ENCODE data around the gene C10orf95. TPM values are rescaled to one million over a fixed set of nuclear protein-coding genes. Genes with fewer than 3 reads are reported as not detected.

The C10orf95 gene
- total and polyA plus RNA-seq, 9 donors: 0.11 to 22.3 (median 0.56) TPM; not detected in 3

GRCh38 chr10:102420181-102420713 lies 31.1 kb downstream of the C10orf95 start:
- 1 to 2% (median 1%) methylated on average over 21 of the region's 21 CpGs for WGBS, 3 donors
- peak overlapping the region; percentile 98 for H3K4me3 ChIP-seq
- no peaks in the 10 kb centered on the region for H3K27me3 ChIP-seq
- peak overlapping the region in 1 of 2 donors; percentile 89 for H3K27ac ChIP-seq
- intact Hi-C loops (cut with DNase I): no loop called here
- H3K4me1 ChIP-seq (ENCODE audit: insufficient read depth): peaks cover 21% of the 10 kb centered on the region
- DNase-seq: peak in 2 of 5 donors; percentile 9 to 46
- no peaks in the 10 kb centered on the region for H3K36me3 ChIP-seq
- TF ChIP-seq POLR2A (IDR thresholded peaks at IDR 0.05) (no peak), CTCF (IDR thresholded peaks at IDR 0.05) (no peak), EP300 (IDR thresholded peaks at IDR 0.05) (no peak)
- H3K9me3 ChIP-seq: no peaks in the 10 kb centered on the region

GRCh38 chr10:102419269-102420180 lies 31.8 kb downstream of the C10orf95 start:
- Histone ChIP-seq H3K4me1 (ENCODE audit: insufficient read depth) (peaks cover 21% of the 10 kb centered on the region), H3K27ac (no peak overlapping the region), H3K4me3 (peak overlapping the region; percentile 98), H3K36me3 (no peaks in the 10 kb centered on the region), H3K9me3 (no peaks in the 10 kb centered on the region), H3K27me3 (no peaks in the 10 kb centered on the region)
- intact Hi-C loops (cut with DNase I): no loop called here
- no peak for TF ChIP-seq CTCF (IDR thresholded peaks at IDR 0.05)
- no peak for TF ChIP-seq POLR2A (IDR thresholded peaks at IDR 0.05)
- TF ChIP-seq EP300 (IDR thresholded peaks at IDR 0.05): no peak
- WGBS, 3 donors: 0 to 2% (median 0%) methylated on average over 34 to 54 of the region's 54 CpGs
- peak; percentile 54 to 83 (median 77) for DNase-seq

GRCh38 chr10:102418622-102419268 lies 32.6 kb downstream of the C10orf95 start, which contains the start of gene PSD:
PSD (minus strand) TSS chr10:102418785; CDS start chr10:102417038, 1,747 bp downstream.
- H3K27me3 ChIP-seq: no peaks in the 10 kb centered on the region
- no peaks in the 10 kb centered on the region for H3K36me3 ChIP-seq
- TF ChIP-seq EP300 (IDR thresholded peaks at IDR 0.05) (no peak), CTCF (IDR thresholded peaks at IDR 0.05) (no peak), POLR2A (IDR thresholded peaks at IDR 0.05) (no peak)
- H3K27ac ChIP-seq: no peak within 1 kb of the TSS
- peak in 2 of 5 donors; percentile 10 to 45 for DNase-seq
- intact Hi-C loops (cut with DNase I): no loop called here
- peak within 1 kb of the TSS; percentile 98 for H3K4me3 ChIP-seq
- H3K4me1 ChIP-seq (ENCODE audit: insufficient read depth): peaks cover 21% of the 10 kb centered on the region
- 1% methylated on average over 39 to 45 of the region's 45 CpGs for WGBS, 3 donors
- H3K9me3 ChIP-seq: no peaks in the 10 kb centered on the region

- no peak for DNase-seq
- H3K4me1 ChIP-seq (ENCODE audit: insufficient read depth): peaks cover 13% of the 10 kb centered on the region
- H3K27me3 ChIP-seq: no peaks in the 10 kb centered on the region
- no peaks in the 10 kb centered on the region for H3K9me3 ChIP-seq
- H3K4me3 ChIP-seq: no peak overlapping the region
- intact Hi-C loops (cut with DNase I): no loop called here
- TF ChIP-seq POLR2A (IDR thresholded peaks at IDR 0.05) (no peak), EP300 (IDR thresholded peaks at IDR 0.05) (no peak), CTCF (IDR thresholded peaks at IDR 0.05) (no peak)
- WGBS, 3 donors: 80 to 85% (median 82%) methylated on average over 20 of the region's 20 CpGs
- H3K27ac ChIP-seq: no peak overlapping the region
- H3K36me3 ChIP-seq: no peaks in the 10 kb centered on the region
Observed at GRCh38 chr10:102416695-102417094, 34.6 kb downstream of the C10orf95 start.

Measured in ovary (tissue), 9 donors.